Umbilical cord (tissue), 2 donors: ENCODE measurements around the gene NCOA3. TPM values are rescaled to one million over a fixed set of nuclear protein-coding genes. Genes with fewer than 3 reads are reported as not detected.
A peak's percentile ranks its signal among the peaks of the same experiment; 100 is the strongest.
"Not testable (repeated sequence)": the region's sequence is repeated elsewhere in the genome, so short reads cannot be mapped to it uniquely, and the experiment has no call there.

Experiments
- DNase-seq: peaks from one replicate; pipeline ENCODE4 v3.0.0-alpha.2; 2015; ENCODE audit warnings: low spot score
- total RNA-seq: library from RNA; depleted of rRNA; stranded (reverse); fragments of >200 nt; gene quantifications from one replicate; pipeline ENCODE4 v1.2.3, GENCODE V29; 2014; ENCODE audit warnings: low replicate concordance; ENCODE audit not compliant: insufficient read depth

The NCOA3 gene
- total RNA-seq, result 31.5 TPM

DNA sequence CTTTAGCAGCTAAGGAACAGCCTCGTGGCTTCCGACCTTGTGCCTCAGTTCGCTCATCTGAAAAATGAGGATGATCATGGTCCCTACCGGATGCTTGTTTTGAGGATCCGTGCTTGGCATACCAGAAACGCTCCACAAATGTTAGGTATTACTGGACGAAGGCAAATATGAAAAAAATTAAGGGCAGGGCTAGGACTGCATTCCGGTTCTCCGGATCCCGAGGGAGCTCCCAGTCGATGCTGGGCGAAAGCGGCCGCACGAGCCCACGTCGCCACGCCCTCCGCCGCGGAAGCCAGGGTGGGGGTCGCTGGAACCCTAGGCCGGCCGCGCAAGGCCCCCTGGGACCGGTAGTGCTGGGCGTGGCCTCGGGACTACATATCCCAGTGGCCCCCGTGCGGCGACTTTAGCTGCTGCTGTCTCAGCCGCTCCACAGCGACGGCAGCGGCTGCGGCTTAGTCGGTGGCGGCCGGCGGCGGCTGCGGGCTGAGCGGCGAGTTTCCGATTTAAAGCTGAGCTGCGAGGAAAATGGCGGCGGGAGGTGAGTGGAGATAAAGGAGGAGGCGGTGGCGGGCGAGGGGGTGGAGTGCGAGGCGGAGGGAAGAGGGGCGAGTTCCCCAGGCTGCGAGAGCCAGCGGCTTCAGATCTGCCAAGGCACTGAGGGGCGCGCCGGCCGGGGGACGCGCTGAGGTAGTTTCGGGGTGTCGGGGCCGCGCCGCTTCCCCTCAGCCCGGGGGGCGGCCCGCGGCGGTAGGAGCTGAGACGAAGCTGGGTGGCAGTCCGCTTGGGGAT, at the start of gene NCOA3:
NCOA3 (plus strand) TSS at position 406 of the 789 bp plus-strand sequence. CDS start 120,361 bp downstream, outside the sequence.
- DNase-seq, result peak; percentile 96

DNA sequence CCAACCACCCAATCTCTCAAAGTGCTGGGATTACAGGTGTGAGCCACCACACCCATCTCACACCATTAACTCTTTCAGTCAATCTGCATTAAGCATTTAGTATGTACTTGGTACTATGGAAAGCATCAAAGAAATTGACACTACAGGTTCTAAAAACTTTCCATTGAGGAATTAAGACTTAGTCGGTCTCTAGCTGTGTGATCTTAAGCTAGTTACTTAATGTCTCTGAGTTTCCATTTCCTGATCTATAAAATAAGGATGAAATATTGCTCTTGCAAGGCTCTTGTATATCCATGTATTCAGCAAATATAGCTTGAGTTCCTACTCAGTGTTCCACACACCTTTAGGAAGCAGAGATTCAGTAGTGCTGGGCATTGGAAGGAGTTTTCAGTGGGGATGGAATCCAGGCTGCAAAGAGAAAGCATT, 48.9 kb upstream of the NCOA3 start:
- no peak for DNase-seq

DNA sequence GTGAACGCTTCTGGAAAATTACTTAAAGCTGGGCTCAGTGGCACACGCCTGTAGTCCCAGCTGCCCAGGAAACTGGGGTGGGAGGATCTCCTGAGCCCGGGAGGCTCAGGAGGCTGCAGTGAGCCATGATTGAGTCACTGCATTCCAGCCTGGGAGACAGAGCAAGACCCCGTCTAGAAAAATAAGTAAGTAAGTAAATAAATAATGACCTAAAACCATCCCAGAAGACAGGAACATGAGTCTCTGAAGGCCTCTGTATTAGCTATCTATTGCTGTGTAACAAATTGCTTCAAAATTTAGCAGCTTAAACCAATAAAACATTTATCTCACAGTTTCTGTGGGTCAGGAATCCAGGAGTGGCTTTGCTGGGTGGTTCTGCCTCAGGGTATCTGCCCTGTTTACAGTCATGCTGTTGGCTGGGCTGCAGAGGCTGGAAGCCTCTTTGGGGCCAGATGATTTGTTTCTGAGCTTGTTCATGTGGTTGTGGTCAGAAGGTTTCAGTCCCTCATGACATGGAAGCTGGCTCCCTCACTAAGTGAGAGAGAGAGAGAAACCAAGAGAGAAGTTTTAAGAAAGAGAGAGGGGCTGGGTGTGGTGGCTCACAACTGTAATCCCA, 48.4 kb upstream of the NCOA3 start:
- no peak for DNase-seq

DNA sequence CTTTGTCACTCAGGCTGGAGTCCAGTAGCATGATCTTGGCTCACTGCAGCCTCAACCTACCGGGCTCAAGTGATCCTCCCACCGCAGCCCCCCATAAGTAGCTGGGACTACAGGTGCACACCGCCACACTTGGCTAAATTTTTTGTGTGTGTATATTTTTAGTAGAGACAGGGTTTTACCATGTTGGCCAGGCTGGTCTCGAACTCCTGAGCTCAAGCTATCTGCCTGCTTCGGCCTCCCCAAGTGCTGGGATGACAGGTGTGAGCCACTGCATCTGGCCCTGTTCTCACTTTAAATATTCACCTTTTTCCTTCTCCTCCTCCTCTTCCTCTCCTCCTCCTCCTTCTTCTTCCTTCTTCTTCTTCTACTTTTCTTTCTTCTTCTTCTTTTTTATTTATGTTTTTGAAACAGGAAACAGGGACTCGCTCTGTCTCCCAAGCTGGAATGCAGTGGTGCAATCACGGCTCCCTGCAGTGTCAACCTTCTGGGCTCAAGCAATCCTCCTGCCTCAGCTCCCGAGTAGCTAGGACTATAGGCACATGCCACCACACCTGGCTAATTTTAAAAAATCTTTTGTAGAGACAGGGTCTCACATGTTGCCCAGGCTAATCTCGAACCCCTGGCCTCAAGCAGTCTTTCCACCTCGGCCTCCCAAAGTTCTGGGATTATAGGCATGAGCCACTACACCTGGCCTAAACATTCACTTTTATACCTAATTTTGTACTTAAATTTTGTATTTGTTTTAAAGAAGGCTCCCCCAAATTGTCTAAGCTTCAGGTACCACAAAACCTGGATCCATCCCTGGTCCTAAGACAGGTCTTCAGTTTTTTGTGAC, 47.2 kb upstream of the NCOA3 start:
- no peak for DNase-seq

DNA sequence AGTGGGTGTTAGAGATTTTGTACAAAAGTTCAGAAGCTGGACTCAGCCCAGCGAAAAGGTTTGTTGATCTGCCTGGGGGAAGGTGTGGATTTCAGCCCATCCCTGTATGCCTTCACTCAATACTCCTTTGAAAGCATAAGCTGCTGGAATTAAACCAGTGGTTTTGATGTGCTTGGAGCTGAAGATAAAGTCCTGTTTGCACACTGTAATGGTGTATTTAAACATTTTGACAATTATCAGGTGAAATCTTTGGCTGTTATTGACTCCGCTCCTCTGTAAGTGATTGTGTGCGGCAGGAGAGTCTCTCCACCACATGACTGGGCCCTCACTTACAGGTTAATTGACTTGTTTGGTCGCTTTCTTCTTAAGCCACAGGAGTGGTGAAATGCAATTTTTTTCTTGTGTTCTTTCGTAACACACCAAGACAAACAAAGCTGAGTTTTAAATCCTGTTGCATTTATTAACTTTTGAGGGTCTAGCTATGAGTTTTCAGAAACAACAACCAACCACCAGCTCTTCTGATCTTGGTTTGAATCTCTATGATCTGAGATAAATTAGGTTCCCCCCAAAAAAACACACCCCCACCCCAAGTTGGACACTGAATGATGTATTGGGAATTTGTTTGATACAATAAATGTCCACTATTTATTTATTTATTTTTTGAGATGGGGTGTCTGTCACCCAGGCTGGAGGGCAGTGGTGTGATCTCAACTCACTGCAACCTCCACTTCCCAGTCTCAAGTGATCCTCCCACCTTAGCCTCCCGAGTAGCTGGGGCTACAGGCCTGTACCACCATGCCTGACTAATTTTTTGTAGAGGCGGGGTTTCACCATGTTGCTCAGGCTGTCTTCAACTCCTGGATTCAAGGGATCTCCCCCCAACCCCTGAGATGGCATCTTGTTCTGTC, 46.3 kb upstream of the NCOA3 start:
- DNase-seq, result no peak

DNA sequence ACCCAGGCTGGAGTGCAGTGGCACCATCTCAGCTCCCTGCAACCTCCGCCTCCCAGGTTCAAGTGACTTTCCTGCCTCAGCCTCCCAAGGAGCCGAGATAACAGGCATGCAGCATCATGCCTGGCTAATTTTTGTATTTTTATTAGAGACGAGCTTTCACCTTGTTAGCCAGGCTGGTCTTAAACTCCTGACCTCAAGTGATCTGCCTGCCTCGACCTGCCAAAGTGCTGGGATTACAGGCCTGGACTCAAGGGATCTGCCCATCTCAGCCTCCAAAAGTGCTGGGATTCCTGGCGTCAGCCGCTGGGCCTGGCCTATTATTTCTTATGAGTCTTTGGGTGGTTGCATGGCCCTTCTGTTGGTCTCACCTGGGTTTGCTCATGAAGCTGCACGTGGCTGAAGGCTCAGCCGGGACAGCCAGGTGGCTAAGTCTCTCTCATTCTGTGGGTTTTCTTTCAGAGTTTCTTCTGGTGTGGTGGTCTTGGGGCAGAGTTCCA, 45.6 kb upstream of the NCOA3 start:
- DNase-seq, result no peak

DNA sequence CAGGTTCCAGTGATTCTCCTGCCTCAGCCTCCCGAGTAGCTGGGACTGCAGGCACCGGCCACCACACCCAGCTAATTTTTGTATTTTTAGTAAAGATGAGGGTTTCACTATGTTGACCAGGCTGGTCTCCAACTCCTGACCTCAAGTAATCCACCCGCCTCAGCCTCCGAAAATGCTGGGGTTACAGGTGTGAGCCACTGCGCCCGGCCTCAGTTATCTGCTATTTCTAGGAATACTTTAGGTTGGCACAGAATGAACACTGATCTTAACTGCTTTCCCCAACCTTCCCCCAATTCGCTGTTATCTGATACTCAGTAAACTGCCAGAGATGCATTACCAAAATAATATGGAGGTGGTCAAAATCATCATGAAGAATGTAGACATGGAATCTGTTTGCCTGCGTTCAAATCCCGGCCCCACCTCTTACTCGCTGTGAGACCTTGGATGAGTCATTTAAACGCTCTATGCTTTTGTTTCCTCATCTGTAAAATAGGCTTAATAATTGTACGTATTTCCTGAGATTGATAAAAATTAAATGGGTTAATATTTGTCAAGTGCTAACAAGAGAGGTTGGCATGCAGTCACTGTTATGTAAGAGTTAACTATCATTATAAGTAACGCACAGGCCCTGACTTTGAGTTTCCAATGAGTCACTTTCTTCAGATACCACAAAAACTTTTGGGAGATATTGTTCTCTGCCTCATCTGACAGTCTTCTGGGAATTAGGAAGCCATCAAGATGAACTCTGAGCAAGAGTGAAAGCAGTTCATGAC, 44.5 kb upstream of the NCOA3 start:
- DNase-seq, result no peak

DNA sequence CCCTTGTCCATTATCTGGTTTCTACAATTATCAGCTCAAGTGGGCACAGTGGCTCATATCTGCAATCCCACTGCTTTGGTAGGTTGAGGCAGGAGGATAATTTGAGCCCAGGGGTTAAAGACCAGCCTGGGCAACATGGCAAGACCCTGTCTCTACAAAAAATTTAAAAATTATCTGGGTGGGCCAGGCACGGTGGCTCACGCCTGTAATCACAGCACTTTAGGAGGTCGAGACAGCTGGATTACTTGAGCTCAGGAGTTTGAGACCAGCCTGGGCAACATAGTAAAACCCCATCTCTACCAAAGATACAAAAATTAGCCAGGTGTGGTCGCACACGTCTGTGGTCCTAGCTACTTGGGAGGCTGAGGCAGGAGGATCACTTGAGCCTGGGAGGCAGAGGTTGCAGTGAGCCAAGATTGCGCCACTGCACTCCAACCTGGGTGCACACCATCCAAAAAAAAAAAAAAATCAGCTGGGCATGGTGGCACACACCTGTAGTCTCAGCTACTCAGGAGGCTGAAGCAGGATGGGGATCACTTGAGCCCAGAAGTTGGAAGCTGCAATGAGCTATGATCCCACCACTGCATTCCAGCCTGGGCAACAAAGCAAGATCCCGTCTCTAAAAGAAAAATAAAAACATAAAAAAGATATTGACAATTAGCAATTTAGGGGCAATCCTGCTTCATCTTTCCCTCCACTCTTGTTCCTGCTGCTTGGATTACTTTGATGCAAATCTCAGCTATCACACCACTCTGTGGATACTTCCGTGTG, 43.2 kb upstream of the NCOA3 start:
- not testable (repeated sequence) for DNase-seq

DNA sequence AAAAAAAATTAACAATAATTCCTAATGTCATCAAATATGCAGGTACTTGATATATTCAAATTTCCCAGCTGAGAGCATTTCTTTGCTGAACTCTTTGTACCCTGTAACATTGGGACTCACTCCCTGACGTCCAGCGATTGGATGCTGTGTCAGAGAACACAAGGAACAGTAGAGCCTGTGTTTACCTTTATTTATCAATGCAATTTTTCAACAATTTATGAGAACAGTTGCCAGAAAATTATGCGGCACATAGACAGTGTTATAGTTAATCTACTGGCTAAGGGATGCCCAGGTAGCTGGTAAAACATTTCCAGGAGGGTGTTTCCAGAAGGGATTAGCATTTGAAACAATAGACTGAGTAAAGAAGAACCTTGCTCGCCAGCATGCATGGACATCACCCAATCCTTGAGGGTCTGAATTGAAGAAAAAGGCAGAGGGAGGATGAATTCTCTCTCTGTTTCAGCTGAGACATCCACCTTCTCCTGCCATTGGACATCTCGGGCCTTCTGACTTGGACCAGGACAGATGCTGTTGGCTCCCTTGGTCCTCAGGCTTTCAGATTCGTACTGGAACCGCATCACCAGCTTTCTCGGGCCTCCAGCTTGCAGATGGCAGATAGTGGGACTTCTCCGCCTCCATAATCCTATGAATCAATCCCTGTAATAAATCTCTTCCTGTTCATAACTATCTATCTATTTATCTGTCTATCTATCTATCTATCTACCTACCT, 42.2 kb upstream of the NCOA3 start:
- DNase-seq, result no peak

DNA sequence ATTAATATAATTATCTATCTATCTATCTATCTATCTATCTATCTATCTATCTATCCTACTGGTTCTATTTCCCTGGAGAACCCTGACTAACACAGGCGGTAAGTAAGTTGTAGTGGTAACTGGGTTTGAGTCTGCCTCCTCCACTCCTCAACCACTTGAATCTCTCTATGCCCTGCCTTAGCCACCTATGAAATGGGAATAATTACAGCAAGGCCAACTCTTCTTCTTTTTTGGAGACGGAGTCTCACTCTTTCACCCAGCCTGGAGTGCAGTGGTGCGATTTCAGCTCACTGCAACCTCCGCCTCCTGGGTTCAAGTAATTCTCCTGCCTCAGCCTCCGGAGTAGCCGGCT, 41.0 kb upstream of the NCOA3 start:
- DNase-seq, result not testable (repeated sequence)

DNA sequence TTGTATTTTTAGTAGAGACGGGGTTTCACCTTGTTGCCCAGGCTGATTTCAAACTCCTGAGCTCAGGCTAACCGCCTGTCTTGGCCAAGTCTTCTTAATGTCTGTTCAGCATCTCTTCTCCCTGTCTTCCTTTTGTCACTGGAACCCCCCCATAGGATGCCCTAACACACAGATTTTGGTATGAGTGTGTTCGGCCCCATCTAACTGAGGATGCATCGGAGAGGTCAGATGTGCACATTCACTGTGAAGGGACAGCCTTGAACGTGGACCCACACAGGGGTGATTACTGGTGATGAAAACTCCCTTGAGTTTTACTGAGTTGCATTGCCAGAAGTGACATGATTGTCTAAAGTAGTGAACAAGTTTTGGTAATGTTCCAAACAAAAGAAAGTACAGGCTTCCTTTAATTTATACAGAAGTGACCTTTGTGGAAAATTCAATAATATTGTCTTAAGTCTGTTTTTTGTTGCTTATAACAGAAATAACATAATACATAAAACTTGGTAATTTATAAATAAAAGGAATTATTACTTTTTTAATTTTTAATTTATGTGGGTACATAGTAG, 40.5 kb upstream of the NCOA3 start:
- no peak for DNase-seq

DNA sequence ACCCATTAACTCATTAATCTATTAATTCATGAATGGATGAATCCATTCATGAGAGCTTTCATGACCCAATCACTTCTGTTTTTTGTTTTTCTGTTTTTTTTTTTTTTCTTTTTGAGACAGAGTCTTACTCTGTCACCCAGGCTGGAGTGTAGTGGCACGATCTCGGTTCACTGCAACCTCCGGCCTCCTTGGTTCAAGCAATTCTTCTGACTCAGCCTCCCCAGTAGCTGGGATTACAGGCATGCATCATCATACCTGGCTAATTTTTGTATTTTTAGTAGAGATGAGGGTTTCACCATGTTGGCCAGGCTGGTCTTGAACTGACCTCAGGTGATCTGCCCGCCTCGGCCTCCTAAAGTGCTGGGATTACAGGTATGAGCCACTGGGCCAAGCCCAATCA, 39.8 kb upstream of the NCOA3 start:
- DNase-seq, result not testable (repeated sequence)

DNA sequence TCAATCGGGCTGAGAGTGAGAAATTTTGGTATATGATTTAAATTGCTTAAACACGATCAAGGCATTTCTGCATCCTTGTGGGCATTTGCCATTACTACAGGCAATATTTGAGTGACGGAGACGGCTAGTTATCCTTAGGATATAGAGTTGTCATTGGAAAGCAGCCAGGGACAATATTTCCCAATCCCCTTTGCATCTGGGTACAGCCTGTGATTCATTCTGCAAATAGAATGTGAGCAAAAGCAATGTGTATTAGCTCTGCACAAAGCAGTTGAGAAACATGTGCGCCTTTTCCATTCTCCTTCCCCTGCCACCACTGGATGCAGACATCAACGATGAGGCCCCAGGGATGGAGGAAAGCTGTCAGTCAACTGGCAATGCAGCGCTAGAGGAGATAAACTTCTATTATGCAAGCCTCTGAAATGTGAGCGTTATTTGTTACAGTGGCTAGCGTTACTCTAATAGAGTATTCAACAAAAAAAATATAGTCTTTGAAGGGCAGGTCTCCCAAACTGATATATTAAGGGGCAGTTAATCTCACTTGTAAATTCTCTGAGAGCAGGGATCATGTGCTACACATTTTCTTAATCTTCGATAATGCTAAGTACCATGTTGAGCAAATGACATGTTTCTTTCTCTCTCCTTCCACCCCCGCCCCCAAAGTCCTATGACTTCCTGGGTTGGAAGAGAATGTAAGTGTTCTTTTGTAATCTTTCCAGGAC, 37.1 kb upstream of the NCOA3 start:
- peak; percentile 95 for DNase-seq

DNA sequence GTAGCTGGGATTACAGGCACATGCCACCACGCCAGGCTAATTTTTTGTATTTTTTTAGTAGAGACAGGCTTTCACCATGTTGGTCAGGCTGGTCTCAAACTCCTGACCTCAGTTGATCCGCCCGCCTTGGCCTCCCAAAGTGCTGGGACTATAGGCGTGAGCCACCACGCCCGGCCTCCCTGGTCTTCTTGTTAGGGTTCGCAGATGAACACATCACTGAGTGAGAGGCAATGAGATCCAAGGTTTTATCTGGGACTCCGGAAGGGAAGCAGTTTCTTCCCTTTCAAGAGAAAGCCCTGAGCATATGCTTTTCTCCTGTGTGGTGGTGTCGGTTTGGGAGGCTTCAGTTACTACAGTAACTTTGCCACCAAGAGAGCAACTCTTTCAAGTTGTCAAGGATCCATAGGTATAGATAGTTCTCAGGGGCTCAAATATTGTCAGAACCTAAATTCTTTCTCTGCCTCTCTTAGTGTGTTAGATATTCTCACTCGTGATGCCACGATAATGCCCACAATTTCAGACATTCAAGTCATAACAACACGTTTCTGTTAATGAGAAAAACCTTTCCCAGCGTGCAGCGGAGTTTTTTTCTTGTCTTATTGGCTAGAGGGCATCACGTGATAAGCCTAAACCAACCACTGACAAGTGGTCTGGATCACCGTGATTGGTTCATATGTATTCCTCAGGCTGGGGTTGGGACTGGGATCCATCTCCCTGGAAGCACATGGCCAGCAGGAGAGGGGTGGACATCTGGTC, 36.2 kb upstream of the NCOA3 start:
- DNase-seq, result no peak

DNA sequence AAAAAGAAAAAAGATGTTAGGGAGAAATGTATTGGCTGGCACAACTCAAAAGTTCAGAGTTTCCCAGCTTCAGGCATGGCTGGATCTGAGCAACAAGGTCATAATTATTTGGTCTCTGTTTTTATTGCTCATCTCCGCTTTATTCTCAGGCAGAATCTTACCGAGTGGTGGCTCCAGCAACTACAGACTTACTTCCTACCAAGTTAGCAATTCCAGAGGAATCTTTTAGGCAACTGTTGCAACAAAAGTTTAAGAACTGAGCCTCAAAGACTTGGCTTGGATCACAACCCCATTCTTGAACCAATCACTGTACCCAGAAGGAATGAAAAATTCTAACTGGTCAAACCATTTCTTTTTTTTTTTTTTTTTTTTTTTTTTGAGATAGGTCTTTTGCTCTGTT, 35.5 kb upstream of the NCOA3 start:
- DNase-seq, result no peak

DNA sequence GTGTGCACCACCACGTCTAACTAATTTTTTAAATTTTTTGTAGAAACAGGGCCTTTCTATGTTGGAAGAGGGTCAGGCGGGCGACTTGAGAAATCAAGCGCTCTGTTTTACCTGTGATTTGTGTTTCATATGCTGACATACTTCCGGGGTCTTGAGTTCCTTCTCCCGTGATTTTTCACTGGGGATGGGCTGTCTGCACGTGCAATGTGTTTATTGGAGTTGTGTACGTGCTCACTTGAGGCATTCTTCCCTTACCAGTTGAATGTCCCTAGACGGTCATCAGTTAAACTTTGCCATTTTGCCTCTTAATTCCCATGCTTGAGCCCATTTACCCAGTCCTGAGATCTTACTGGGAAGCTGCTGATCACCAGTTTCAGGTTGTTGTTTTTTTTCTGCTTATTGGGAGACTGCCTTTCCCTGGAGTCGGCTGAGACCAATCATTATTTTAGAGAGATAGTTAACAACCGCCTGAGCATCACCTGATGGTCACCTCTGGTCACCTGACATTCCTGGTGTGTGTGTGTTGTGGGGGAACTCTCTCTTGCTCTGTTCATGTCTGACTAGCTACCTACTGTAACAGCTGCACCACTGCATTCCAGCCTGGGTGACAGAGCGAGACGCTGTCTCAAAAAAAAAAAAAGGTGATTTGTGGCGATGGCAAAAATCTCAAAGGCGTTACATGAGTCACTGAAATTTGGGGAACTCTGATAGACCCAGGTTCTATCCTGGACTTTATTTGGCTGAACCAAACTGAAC, 34.8 kb upstream of the NCOA3 start:
- DNase-seq, result peak; percentile 39
